Activated CD8-positive, alpha-beta memory T cell treated with anti-CD3 and anti-CD28 coated beads for 1 hour (primary cell): ENCODE measurements around the gene AADAC.
"Not testable (repeated sequence)": the region's sequence is repeated elsewhere in the genome, so short reads cannot be mapped to it uniquely, and the experiment has no call there.

Source experiments
- DNase-seq, 2 donors: peaks; one replicate each; pipeline ENCODE4 v3.0.0-alpha.2; 2020; ENCODE audit warnings: low read depth in 1 of 2; ENCODE audit errors: extremely low read depth in 1 of 2

AADAC gene, protein sequence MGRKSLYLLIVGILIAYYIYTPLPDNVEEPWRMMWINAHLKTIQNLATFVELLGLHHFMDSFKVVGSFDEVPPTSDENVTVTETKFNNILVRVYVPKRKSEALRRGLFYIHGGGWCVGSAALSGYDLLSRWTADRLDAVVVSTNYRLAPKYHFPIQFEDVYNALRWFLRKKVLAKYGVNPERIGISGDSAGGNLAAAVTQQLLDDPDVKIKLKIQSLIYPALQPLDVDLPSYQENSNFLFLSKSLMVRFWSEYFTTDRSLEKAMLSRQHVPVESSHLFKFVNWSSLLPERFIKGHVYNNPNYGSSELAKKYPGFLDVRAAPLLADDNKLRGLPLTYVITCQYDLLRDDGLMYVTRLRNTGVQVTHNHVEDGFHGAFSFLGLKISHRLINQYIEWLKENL

DNA sequence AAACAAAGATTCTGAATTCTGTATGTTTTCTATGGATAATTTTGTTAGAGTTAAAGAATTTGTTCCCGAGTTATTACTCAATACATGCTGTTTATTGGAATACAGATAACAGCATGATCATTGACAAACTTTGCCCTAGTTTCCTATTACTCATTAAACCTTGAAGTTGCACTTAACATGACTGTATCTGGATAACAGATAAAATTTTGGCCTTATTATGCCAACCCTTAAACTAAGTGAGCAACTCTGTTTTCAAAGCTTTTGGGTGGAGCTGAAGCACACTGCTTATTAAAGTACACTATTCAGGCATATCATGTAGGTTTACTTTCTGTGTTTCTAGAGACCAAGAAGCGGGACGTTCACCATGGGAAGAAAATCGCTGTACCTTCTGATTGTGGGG, at the start of gene AADAC:
AADAC (plus strand) TSS at position 318 of the 400 bp plus-strand sequence; CDS start at position 365, 47 bp downstream.
- DNase-seq, result no peak

DNA sequence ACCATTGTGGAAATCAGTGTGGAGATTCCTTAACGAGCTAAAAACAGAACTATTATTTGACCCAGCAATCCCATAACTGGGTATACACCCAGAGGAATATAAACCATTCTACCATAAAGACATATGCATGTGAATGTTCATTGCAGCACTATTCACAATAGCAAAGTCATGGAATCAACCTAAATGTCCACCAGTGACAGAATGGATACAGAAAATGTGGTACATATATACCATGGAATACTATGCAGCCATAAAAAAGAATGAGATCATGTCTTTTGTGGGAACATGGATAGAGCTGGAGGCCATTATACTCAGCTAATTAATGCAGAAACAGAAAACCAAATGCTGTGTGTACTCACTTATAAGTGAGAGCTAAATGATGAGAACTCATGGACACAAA, 49.2 kb upstream of the AADAC start:
- not testable (repeated sequence) for DNase-seq

GRCh38 chr3:151765685-151766084, 48.2 kb upstream of the AADAC start:
- no peak for DNase-seq

DNA sequence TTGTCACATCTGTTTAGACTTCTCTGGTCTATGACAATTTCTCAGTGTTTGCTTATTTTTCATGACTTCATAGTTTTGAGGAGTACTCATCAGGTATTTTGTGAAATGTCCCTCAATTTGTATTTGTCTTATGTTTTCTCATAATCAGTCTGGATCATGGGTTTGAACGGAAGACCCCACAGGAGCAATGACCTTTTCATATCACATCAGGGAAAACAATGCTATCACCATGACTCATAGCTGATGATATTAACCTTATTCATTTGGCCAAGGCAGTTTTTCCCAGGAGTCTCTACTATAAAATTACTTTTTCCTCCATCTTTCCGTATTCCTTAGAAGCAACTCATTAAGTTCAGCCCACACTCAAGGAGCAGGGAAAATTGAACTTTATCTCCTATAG, 47.5 kb upstream of the AADAC start:
- no peak for DNase-seq

- no peak for DNase-seq
These were observed 45.5 kb upstream of the AADAC start for GRCh38 chr3:151768393-151768930.

DNA sequence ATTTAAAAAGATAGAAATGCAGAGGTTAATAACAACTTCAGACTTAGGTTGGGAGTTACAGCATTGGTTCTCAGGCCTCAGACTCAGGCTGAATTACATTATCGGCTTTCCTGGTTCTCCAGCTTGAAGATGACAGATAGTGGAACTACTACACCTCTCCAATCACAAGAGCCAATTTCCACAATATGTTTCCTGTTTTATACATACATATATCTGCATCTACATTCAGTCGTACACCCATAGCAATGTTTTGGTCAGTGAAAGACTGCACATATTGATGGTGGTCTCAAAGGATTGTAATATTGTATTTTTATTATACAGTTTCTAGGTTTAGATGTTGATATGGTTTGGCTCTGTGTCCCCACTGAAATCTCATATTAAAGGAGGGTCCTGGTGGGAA, 44.7 kb upstream of the AADAC start:
- DNase-seq, result no peak

- no peak for DNase-seq
These were observed 43.0 kb upstream of the AADAC start for GRCh38 chr3:151770956-151771355.

DNA sequence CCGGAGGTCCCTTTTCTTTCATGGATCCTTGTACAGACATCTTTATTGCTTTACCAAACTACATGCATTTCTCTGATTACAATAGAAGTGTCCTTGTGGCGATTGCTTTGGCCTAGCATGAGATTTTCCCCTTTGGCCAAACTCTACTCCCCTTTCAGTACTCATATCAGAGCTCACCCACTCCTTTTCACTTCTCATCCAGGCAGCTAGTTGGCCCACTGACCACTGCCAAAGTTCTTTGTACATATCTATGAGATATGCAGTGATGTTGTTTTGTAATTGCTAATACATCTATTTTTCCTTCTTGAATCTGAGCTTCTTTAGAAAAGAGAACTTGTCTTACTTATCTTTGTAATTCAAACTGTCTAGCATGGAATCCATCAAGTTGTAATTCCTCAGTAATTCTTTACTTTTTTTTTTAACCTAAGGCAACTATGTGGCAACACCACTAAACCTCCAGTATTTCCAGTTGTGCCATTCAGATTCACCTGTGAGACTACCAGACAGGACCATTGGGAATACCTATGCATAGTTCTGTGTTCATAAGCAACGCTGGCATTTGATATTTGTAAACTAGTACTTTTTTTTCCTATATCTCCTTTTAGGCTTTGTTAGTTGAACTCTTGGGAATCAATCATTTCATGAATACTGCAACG, 41.0 kb upstream of the AADAC start:
- DNase-seq, result no peak

DNA sequence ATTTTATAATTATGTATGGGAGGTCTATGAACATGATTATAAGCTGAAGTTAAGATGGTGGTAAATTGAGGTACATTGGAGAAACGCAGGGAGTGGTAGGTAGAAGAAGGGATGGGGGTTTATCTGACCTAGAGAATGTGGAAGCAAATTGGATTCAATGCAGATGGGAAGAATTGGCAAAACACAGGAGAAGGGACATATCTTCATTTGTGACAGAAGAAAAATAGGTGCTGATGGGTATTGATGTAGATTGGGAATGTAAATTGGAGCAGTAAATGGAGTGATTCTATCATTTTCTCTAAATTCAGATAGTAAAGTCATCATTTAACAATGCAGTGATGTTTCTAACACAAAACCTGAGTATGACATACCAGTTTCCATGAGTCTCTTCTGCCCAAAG, 39.7 kb upstream of the AADAC start:
- DNase-seq, result no peak

DNA sequence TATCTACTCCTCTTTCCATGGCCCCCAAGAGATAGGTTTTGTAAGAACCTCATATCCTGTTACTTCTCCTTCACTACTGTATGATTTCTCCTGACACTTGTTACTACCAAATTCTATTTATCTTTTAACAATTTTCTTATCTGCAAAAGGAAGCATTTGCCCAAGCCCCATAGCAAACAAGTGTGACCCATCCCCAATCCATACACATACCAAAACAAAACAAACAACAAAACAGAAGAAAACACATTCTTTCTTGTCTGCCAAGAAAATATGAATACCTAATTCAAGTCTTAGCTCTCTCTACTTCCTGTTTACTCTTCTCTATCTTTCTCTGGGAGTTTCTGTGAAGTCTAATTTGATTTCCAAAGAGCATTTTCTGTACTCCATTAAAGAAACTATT, 39.0 kb upstream of the AADAC start:
- no peak for DNase-seq

- DNase-seq, result no peak
These were observed 38.3 kb upstream of the AADAC start for GRCh38 chr3:151775314-151776258.

DNA sequence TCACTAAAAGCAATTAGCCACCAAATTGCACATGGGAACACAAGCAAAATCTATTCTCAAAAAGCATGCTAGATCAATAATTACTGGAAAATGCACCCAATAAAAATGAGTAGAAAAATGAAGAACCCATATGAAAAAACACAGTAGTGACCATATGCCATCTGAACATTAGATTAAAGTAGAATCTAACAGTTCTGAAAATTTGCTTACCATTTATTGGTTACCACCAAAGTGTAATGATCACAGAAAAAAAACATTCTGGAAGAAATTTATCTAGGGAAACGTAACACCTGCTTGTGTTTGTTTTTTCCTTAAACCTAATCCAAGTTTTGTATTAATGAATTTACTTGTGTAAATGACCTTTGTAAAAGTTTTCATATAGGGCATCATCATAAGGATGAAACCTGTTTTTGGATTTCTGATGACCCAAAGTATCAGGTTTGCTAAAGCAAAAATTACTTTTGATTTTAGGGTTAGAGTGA, 37.6 kb upstream of the AADAC start:
- no peak for DNase-seq

- DNase-seq, result no peak
These were observed 36.0 kb upstream of the AADAC start for GRCh38 chr3:151777880-151778279.

DNA sequence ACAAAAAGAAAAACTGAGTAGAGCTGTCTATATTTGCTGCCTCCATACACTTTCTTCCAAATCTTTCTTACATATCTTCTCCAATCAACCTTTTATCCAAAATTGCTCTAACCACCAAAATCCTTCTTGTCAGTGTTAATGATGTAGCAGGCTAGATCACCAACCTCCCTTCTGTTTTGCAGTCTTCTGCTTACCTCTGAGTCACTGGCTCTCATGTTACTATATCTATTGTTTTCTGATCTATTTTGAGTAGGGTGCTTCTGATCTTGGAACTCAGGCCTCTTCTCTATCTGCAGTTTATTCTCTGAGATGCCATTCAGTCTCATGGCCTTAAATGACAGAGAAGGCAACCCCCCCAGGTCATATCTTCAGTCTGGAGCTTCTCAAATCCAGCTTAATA, 26.3 kb upstream of the AADAC start:
- DNase-seq, result no peak

GRCh38 chr3:151788401-151788800, 25.5 kb upstream of the AADAC start:
- no peak for DNase-seq

DNA sequence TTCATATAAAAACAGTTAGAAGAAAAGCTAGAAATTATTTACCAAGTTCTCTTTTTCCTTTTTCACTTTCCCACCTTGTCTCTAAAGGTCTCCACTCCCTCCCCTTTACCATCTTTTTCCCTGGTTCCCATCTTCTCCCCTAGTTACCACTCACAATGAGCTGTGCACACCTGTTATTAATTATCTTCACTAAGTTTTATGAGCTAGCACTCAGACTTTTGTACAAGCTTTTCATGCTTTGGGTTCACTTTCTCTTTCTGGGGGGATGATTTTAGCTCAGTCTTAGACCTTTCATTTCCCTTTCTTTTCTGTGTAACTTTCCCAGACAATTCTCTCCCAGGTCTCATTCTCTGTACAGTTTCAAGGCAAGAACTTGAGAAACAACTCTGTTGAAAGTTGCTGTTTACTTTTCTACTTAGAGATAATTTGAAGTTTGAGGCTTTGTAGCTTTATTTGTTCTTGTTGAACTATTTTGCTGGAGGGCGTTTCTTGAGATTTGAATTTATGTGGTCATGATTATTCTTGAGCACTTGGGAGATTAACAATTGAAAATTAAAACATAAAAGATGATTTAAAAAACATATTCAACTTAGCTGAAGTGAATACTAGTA, 24.0 kb upstream of the AADAC start:
- no peak for DNase-seq

DNA sequence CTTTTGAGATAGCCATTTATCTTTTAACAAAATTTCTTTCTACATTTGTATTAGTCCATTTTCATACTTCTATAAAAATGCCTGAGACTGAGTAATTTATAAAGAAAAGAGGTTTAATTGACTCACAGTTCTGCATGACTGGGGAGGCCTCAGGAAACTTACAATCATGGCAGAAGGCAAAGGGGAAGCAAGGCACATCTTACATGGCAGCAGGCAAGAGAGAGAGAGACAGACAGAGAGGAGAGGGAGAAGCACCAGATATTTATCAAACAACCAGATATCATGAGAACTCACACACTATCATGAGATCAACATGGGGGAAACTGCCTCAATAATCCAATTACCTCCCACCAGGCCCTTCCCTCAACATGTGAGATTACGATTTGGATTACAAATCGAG, 23.2 kb upstream of the AADAC start:
- DNase-seq, result not testable (repeated sequence)

DNA sequence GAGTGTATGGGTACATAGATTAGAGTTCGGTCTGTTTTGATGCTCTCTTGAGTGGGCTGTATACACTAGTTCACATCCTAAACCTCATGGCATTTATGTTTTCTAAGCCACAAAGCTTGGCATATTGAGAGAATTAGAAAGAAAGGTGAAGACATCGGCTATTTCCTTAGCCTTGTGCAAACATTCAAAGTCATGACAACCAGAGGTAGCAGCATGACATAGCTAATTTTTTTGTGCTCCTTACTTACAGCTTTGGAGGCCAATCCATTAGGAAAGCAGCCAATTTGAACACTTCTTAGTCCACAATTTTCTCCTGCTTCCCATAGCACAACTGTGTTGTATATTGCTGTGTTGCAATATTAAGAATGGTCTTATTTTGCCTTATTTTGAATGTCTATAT, 21.5 kb upstream of the AADAC start:
- no peak for DNase-seq

DNA sequence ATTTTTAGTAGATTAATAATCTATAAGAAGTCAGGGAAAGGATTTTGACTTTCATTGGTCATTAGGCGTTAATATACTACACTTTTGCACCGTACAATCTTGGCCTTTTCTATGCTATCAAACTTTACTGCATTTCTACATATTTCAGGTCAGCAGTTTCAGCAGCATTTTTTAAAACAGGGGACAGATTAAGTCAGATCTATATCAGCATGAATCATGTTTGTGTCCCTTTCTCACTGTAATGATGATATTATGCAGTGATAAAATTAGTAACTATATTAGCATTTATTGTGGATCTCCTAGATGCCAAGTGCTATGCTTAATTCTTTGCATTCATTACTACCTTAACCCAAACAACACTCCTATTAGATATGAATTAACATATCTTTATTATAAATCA, 20.3 kb upstream of the AADAC start:
- DNase-seq, result no peak

DNA sequence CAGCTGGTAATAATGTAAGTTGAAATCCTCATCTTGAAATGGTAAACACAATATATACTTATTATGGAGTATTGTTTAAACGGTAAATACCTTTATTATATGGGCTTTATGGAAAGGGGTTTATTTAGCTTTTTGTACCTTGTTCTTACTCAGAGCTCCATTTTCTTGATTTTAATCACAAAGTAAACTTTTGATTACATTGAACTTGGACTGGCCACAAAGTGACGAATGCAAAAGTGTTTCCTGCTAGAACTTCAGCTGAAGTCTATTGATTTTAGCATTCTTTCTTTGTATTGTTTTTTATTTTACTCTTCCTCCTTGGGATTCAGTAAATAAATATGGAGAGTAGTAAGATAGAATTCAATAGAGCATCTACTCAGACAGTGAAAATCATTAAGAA, 19.8 kb upstream of the AADAC start:
- DNase-seq, result no peak

DNA sequence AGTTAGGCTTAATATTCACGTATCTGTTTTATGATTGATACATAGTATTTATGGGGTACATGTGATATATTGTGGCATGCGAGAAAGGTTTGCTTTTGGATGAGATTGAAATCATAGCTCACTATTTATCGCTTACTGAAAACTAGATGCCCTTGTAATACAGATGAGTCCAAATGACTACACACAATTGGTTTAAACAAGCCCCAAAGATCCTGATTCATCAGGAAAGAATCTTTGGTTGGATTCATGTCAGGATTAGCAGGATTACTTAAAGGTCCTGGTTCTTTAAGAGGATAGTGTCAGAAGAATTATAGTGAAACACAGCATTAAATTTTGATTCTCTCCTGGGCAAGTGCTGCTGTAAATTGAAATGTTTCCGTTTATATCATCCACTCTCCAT, 18.6 kb upstream of the AADAC start:
- no peak for DNase-seq
